ENCODE measurements around the gene CRB3. TPM values are rescaled to one million over a fixed set of nuclear protein-coding genes. Genes with fewer than 3 reads are reported as not detected.

CRB3 gene
- total RNA-seq, 1 experiment from 2014 or later, result 53.9 TPM

- H3K27ac Mint-ChIP-seq (ENCODE audit: unreplicated experiment), result no peak overlapping the region
- H3K27me3 ChIP-seq (replicated peaks; ENCODE audit: control insufficient read depth, insufficient read depth, low read length), result no peaks in the 10 kb centered on the region
Observed at GRCh38 chr19:6499052-6499790, 35.1 kb downstream of the CRB3 start.

GRCh38 chr19:6500837-6501739, 37.0 kb downstream of the CRB3 start:
- peaks cover 8% of the 10 kb centered on the region for H3K4me1 ChIP-seq
- BruUV-seq (replicated peaks), result no TSS peak
- H3K9me3 ChIP-seq, result no peaks in the 10 kb centered on the region
- DNase-seq, result no peak
- POLR2A ChIA-PET, result no interaction called here
- H3K4me3 Mint-ChIP-seq (ENCODE audit: unreplicated experiment), result peak overlapping the region; percentile 68
- CTCF ChIA-PET, result interaction anchor here (0.6 kb wide), 1 partner anchor 20 kb away, joined by 3 read pairs; no protein-coding TSS in a partner anchor
- H3K36me3 Mint-ChIP-seq (ENCODE audit: insufficient read depth, unreplicated experiment), result no peaks in the 10 kb centered on the region
- no peak overlapping the region for H3K27ac Mint-ChIP-seq (ENCODE audit: unreplicated experiment)
- no peaks in the 10 kb centered on the region for H3K9me3 Mint-ChIP-seq (ENCODE audit: unreplicated experiment)
- no peaks in the 10 kb centered on the region for H3K4me1 Mint-ChIP-seq (ENCODE audit: low read depth, unreplicated experiment)
- no peaks in the 10 kb centered on the region for H3K27me3 Mint-ChIP-seq (ENCODE audit: insufficient read depth, unreplicated experiment)
- no peak for TF ChIP-seq CTCF (IDR thresholded peaks at IDR 0.05; ENCODE audit: insufficient read depth in 1 of 2, low read depth in 1 of 2, low read length in 1 of 2, severe bottlenecking in 1 of 2, unreplicated experiment in 1 of 2)
- no peaks in the 10 kb centered on the region for H3K27me3 ChIP-seq (replicated peaks; ENCODE audit: control insufficient read depth, insufficient read depth, low read length)
- H3K4me3 ChIP-seq (ENCODE audit: low read depth, low read length), result peak overlapping the region; percentile 51
- intact Hi-C loops (cut with micrococcal nuclease; ENCODE audit: unreplicated experiment), result no loop called here
- H3K36me3 ChIP-seq (ENCODE audit: control insufficient read depth, insufficient read depth, low read length), result no peaks in the 10 kb centered on the region

More at GRCh38 chr19:6499052-6499790, 35.1 kb downstream of the CRB3 start:
- TF ChIP-seq CTCF (IDR thresholded peaks at IDR 0.05; ENCODE audit: insufficient read depth in 1 of 2, low read depth in 1 of 2, low read length in 1 of 2, severe bottlenecking in 1 of 2, unreplicated experiment in 1 of 2), result no peak
- no TSS peak for BruUV-seq (replicated peaks)
- no peak for DNase-seq
- no peaks in the 10 kb centered on the region for H3K9me3 Mint-ChIP-seq (ENCODE audit: unreplicated experiment)
- H3K27me3 Mint-ChIP-seq (ENCODE audit: insufficient read depth, unreplicated experiment), result no peaks in the 10 kb centered on the region
- ChIA-PET CTCF (no interaction called here), POLR2A (no interaction called here)
- no peak overlapping the region for H3K4me3 ChIP-seq (ENCODE audit: low read depth, low read length)
- no peak overlapping the region for H3K4me3 Mint-ChIP-seq (ENCODE audit: unreplicated experiment)
- H3K9me3 ChIP-seq, result no peaks in the 10 kb centered on the region
- H3K4me1 Mint-ChIP-seq (ENCODE audit: low read depth, unreplicated experiment), result peaks cover 6% of the 10 kb centered on the region
- no peaks in the 10 kb centered on the region for H3K36me3 Mint-ChIP-seq (ENCODE audit: insufficient read depth, unreplicated experiment)
- no peaks in the 10 kb centered on the region for H3K36me3 ChIP-seq (ENCODE audit: control insufficient read depth, insufficient read depth, low read length)
- no peaks in the 10 kb centered on the region for H3K4me1 ChIP-seq
- intact Hi-C loops (cut with micrococcal nuclease; ENCODE audit: unreplicated experiment), result no loop called here

GRCh38 chr19:6501740-6502648, 37.9 kb downstream of the CRB3 start, which contains the start of gene TUBB4A:
TSS of gene TUBB4A (minus strand) at chr19:6502309. CDS start at chr19:6502212, 97 bp downstream.
- H3K4me3 ChIP-seq (ENCODE audit: low read depth, low read length), result peak within 1 kb of the TSS; percentile 51
- H3K27me3 Mint-ChIP-seq (ENCODE audit: insufficient read depth, unreplicated experiment), result no peaks in the 10 kb centered on the region
- DNase-seq, result peak in 1 of 2 experiments; percentile 38
- no peak within 1 kb of the TSS for H3K27ac Mint-ChIP-seq (ENCODE audit: unreplicated experiment)
- no peaks in the 10 kb centered on the region for H3K4me1 Mint-ChIP-seq (ENCODE audit: low read depth, unreplicated experiment)
- no TSS peak for BruUV-seq (replicated peaks)
- no peaks in the 10 kb centered on the region for H3K36me3 Mint-ChIP-seq (ENCODE audit: insufficient read depth, unreplicated experiment)
- H3K36me3 ChIP-seq (ENCODE audit: control insufficient read depth, insufficient read depth, low read length), result no peaks in the 10 kb centered on the region
- ChIA-PET CTCF (no interaction called here), POLR2A (no interaction called here)
- no peaks in the 10 kb centered on the region for H3K27me3 ChIP-seq (replicated peaks; ENCODE audit: control insufficient read depth, insufficient read depth, low read length)
- no peak for TF ChIP-seq CTCF (IDR thresholded peaks at IDR 0.05; ENCODE audit: insufficient read depth in 1 of 2, low read depth in 1 of 2, low read length in 1 of 2, severe bottlenecking in 1 of 2, unreplicated experiment in 1 of 2)
- no peaks in the 10 kb centered on the region for H3K9me3 Mint-ChIP-seq (ENCODE audit: unreplicated experiment)
- H3K4me3 Mint-ChIP-seq (ENCODE audit: unreplicated experiment), result peak within 1 kb of the TSS; percentile 68
- H3K9me3 ChIP-seq, result no peaks in the 10 kb centered on the region
- peaks cover 8% of the 10 kb centered on the region for H3K4me1 ChIP-seq
- intact Hi-C loops (cut with micrococcal nuclease; ENCODE audit: unreplicated experiment), result no loop called here

Data from Caco-2 (cell line).